GM19468 (cell line): ENCODE data around the gene AOPEP.

Experiments
- ATAC-seq: cut with Tn5 transposase; IDR thresholded peaks from one replicate; pipeline ENCODE4 v1.9.1; 2021; ENCODE audit warnings: mild to moderate bottlenecking, moderate library complexity, moderate number of reproducible peaks; ENCODE audit not compliant: unreplicated experiment; ENCODE audit errors: extremely low read depth

Gene AOPEP

GRCh38 chr9:95093586-95093985, 367.1 kb downstream of the AOPEP start:
- no peak for ATAC-seq

- no peak for ATAC-seq
Measured at GRCh38 chr9:95094002-95094401, 367.5 kb downstream of the AOPEP start.

- ATAC-seq: no peak
Measured at GRCh38 chr9:95095641-95096355, 369.3 kb downstream of the AOPEP start.

- no peak for ATAC-seq
Measured at GRCh38 chr9:95096381-95096780, 369.9 kb downstream of the AOPEP start.

- ATAC-seq: no peak
Measured at GRCh38 chr9:95096807-95097206, 370.3 kb downstream of the AOPEP start.

- ATAC-seq: no peak
Measured at GRCh38 chr9:95097279-95097678, 370.8 kb downstream of the AOPEP start.

- ATAC-seq: no peak
Measured at GRCh38 chr9:95098391-95098921, 372.0 kb downstream of the AOPEP start.

GRCh38 chr9:95099321-95100070, 373.0 kb downstream of the AOPEP start:
- ATAC-seq: no peak

- no peak for ATAC-seq
Measured at GRCh38 chr9:95100071-95100627, 373.6 kb downstream of the AOPEP start.

GRCh38 chr9:95101326-95101725, 374.8 kb downstream of the AOPEP start:
- no peak for ATAC-seq

- no peak for ATAC-seq
Measured at GRCh38 chr9:95102001-95102433, 375.5 kb downstream of the AOPEP start.

GRCh38 chr9:95102572-95102971, 376.1 kb downstream of the AOPEP start:
- ATAC-seq: no peak

- ATAC-seq: no peak
Measured at GRCh38 chr9:95103281-95103771, 376.8 kb downstream of the AOPEP start.

GRCh38 chr9:95103871-95104580, 377.5 kb downstream of the AOPEP start:
- no peak for ATAC-seq

GRCh38 chr9:95104581-95104960, 378.1 kb downstream of the AOPEP start:
- no peak for ATAC-seq

GRCh38 chr9:95104980-95105379, 378.5 kb downstream of the AOPEP start:
- no peak for ATAC-seq

- no peak for ATAC-seq
Measured at GRCh38 chr9:95105519-95106287, 379.2 kb downstream of the AOPEP start.

- no peak for ATAC-seq
Measured at GRCh38 chr9:95107001-95107749, 380.7 kb downstream of the AOPEP start.

GRCh38 chr9:95107976-95108375, 381.5 kb downstream of the AOPEP start:
- no peak for ATAC-seq
